ENCODE measurements around the gene BMPR1A. TPM values are rescaled to one million over a fixed set of nuclear protein-coding genes. Genes with fewer than 3 reads are reported as not detected.

BMPR1A gene
- total and polyA plus RNA-seq, 2 of the 4 experiments (the other 2 are of a cell fraction) = 15.9 to 93.7 TPM

- H3K4me2 ChIP-seq (ENCODE audit: low read depth, low read length) = no peak overlapping the region
- WGBS, 2 experiments (ENCODE audit: extremely low coverage in 2 of 2, insufficient read length in 1 of 2) = 57 to 100% methylated on average over 1 to 5 of the region's 11 CpGs
- dilution Hi-C loops (cut with HindIII; ENCODE audit: low sequenced_read_pairs, unreplicated experiment) = no loop called here
- ChIA-PET CTCF (interaction anchor here (2.0 kb wide), 1 partner anchor 11 kb away, joined by 4 read pairs; no protein-coding TSS in a partner anchor), POLR2A (ENCODE audit: unreplicated experiment) (no interaction called here)
- ATAC-seq (ENCODE audit: low read depth) (peak; percentile 77), DNase-seq (peak; percentile 92)
- no peak overlapping the region for H3K4me3 ChIP-seq (ENCODE audit: insufficient read depth, low read depth, low read length)
- H2BK120ac ChIP-seq (ENCODE audit: low read depth, low read length) = no peak overlapping the region
- no peaks in the 10 kb centered on the region for H3K36me3 ChIP-seq (ENCODE audit: control insufficient read depth, insufficient read depth, low read length)
- no peak overlapping the region for H2BK20ac ChIP-seq (ENCODE audit: low read depth, low read length)
- no peaks in the 10 kb centered on the region for H3K27me3 ChIP-seq (ENCODE audit: control insufficient read depth, insufficient read depth, low read length)
- H3K9me3 ChIP-seq (ENCODE audit: control insufficient read depth, insufficient read depth, low read length) = no peaks in the 10 kb centered on the region
- H3K4me1 ChIP-seq (ENCODE audit: control insufficient read depth, insufficient read depth, low read length) = no peaks in the 10 kb centered on the region; the same call in 1 of the 2 replicates
- H4K20me1 ChIP-seq (ENCODE audit: insufficient read depth, low read length) = no peaks in the 10 kb centered on the region
- H3K9ac ChIP-seq (ENCODE audit: low read depth, low read length) = no peak overlapping the region
- peaks cover 6% of the 10 kb centered on the region; the same call in 1 of the 2 replicates for H3K9me1 ChIP-seq (ENCODE audit: insufficient read depth, low read length)
- no peak overlapping the region for H4K5ac ChIP-seq (ENCODE audit: low read depth, low read length)
- intact Hi-C loops (cut with micrococcal nuclease) = no loop called here
- no peak overlapping the region for H2BK15ac ChIP-seq (ENCODE audit: low read depth, low read length)
- peaks cover 7 to 33% of the 10 kb centered on the region in 2 experiments for H3K79me1 ChIP-seq (ENCODE audit: low read depth in 1 of 2, low read length in 2 of 2)
- H3K56ac ChIP-seq (ENCODE audit: extremely low read depth, insufficient read depth, low read length) = no peak overlapping the region
- no peak overlapping the region for H3K18ac ChIP-seq (ENCODE audit: low read depth, low read length)
- H4K91ac ChIP-seq (ENCODE audit: insufficient read depth, low read depth, low read length) = no peak overlapping the region
- no peak overlapping the region for H3K27ac ChIP-seq (ENCODE audit: insufficient read depth, low read length)
- 0 out of 2 replicates have a peak overlapping the region, but pooled peaks have one; percentile 35 for H3K23ac ChIP-seq (ENCODE audit: low read depth, low read length)
- no peak overlapping the region for H2AFZ ChIP-seq (replicated peaks; ENCODE audit: low read length, poor library complexity)
- H2AK5ac ChIP-seq (ENCODE audit: low read depth, low read length) = 0 out of 2 replicates have a peak overlapping the region, but pooled peaks have one; percentile 12
- in situ Hi-C loops (cut with MboI; ENCODE audit: low sequenced_read_pairs) = no loop called here
- H2AK9ac ChIP-seq (replicated peaks; ENCODE audit: low read depth, low read length, poor library complexity) = no peak overlapping the region
- H3K4ac ChIP-seq (ENCODE audit: low read depth, low read length) = no peak overlapping the region
- no peak overlapping the region for H2BK5ac ChIP-seq (ENCODE audit: low read depth, low read length, poor library complexity, severe bottlenecking)
- 0 out of 2 replicates have a peak overlapping the region, but pooled peaks have one; percentile 28 for H3K14ac ChIP-seq (replicated peaks; ENCODE audit: low read depth, low read length)
- no peak overlapping the region for H4K8ac ChIP-seq (ENCODE audit: low read depth in 2 of 2, low read length in 2 of 2)
- TF ChIP-seq NFE2L2 (IDR thresholded peaks at IDR 0.05; ENCODE audit: low read depth, low read length) (no peak), RAD21 (IDR thresholded peaks at IDR 0.05; ENCODE audit: low read length) (no peak), CEBPB (IDR thresholded peaks at IDR 0.05; ENCODE audit: low read depth, low read length) (peak; percentile 92), MAFK (IDR thresholded peaks at IDR 0.05; ENCODE audit: low read depth, low read length) (peak; percentile 98), CTCF (conservative IDR thresholded peaks at IDR 0.05; ENCODE audit: low read depth, low read length) (no peak), FOS (IDR thresholded peaks at IDR 0.05; ENCODE audit: low read depth, low read length) (no peak), POLR2A (IDR thresholded peaks at IDR 0.05; ENCODE audit: low read depth, low read length) (no peak)
- no TSS peak for BruUV-seq (replicated peaks)
Measured at GRCh38 chr10:86851328-86852207, 95.1 kb downstream of the BMPR1A start.
